GM23338 (cell line): ENCODE results near the gene GLIS2.

ENCODE experiments used
- CREB1 ChIP-seq: fragments of 250-450 bp; sonication (Bioruptor Pico); IDR thresholded peaks from 2 replicates; pipeline ENCODE4 v1.5.0; 2020; ENCODE audit warnings: low read depth, mild to moderate bottlenecking, moderate library complexity
- EZH2 ChIP-seq: fragments of 200-600 bp; sonication (generic); IDR thresholded peaks from one replicate; pipeline ENCODE4 v1.8.0; 2017; ENCODE audit warnings: antibody characterized with exemption, mild to moderate bottlenecking, low read depth; ENCODE audit not compliant: unreplicated experiment
- EZH2phosphoT487 ChIP-seq: fragments of 200-600 bp; sonication (generic); IDR thresholded peaks from one replicate; pipeline ENCODE4 v1.8.1; 2018; ENCODE audit warnings: antibody characterized with exemption; ENCODE audit not compliant: unreplicated experiment
- JUNB ChIP-seq: IDR thresholded peaks from one replicate; pipeline ENCODE4 v1.6.1; 2016; ENCODE audit warnings: antibody characterized with exemption; ENCODE audit not compliant: unreplicated experiment
- NANOG ChIP-seq: IDR thresholded peaks from 2 replicates; pipeline ENCODE4 v1.6.1; 2016; ENCODE audit warnings: antibody characterized with exemption, borderline replicate concordance
- POLR2AphosphoS5 ChIP-seq: IDR thresholded peaks from 2 replicates; pipeline ENCODE4 v1.6.1; 2016; ENCODE audit warnings: antibody characterized with exemption, low read depth
- STAT1 ChIP-seq: IDR thresholded peaks from one replicate; pipeline ENCODE4 v1.6.1; 2016; ENCODE audit warnings: antibody characterized with exemption; ENCODE audit not compliant: unreplicated experiment
- ZNF114 ChIP-seq: fragments of 250-450 bp; sonication (Bioruptor Pico); IDR thresholded peaks from 2 replicates; pipeline ENCODE4 v1.5.0; 2020; ENCODE audit warnings: mild to moderate bottlenecking, moderate library complexity
- ZNF331 ChIP-seq: fragments of 250-450 bp; sonication (Bioruptor Pico); IDR thresholded peaks from 2 replicates; pipeline ENCODE4 v1.5.0; 2020; ENCODE audit warnings: low read depth, mild to moderate bottlenecking, moderate library complexity
- TF ChIP-seq, protein P1 (sequence below), 2 experiments: fragments of 200-600 bp in 1 of 2; sonication (generic) in 1 of 2; conservative IDR thresholded peaks; 2 replicates each; pipeline versions ENCODE4 v1.5.1 to v1.6.1; 2016 to 2017; ENCODE audit warnings: antibody characterized with exemption in 2 of 2, low read depth in 2 of 2, mild to moderate bottlenecking in 2 of 2, moderate library complexity in 1 of 2
- TF ChIP-seq, protein P2 (sequence below): IDR thresholded peaks from one replicate; pipeline ENCODE4 v1.6.1; 2018; ENCODE audit warnings: antibody characterized with exemption; ENCODE audit not compliant: unreplicated experiment
- TF ChIP-seq, protein P3 (sequence below): IDR thresholded peaks from 2 replicates; pipeline ENCODE4 v1.6.1; 2016; ENCODE audit warnings: antibody characterized with exemption

GRCh38 chr16:4339909-4340308 lies 24.0 kb downstream of the GLIS2 start:
- no peak for TF ChIP-seq EZH2phosphoT487
- TF ChIP-seq, protein P1, sequence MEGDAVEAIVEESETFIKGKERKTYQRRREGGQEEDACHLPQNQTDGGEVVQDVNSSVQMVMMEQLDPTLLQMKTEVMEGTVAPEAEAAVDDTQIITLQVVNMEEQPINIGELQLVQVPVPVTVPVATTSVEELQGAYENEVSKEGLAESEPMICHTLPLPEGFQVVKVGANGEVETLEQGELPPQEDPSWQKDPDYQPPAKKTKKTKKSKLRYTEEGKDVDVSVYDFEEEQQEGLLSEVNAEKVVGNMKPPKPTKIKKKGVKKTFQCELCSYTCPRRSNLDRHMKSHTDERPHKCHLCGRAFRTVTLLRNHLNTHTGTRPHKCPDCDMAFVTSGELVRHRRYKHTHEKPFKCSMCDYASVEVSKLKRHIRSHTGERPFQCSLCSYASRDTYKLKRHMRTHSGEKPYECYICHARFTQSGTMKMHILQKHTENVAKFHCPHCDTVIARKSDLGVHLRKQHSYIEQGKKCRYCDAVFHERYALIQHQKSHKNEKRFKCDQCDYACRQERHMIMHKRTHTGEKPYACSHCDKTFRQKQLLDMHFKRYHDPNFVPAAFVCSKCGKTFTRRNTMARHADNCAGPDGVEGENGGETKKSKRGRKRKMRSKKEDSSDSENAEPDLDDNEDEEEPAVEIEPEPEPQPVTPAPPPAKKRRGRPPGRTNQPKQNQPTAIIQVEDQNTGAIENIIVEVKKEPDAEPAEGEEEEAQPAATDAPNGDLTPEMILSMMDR (conservative IDR thresholded peaks at IDR 0.05; ENCODE audit: low read depth in 2 of 2): no peak
- TF ChIP-seq POLR2AphosphoS5: no peak
- no peak for TF ChIP-seq EZH2
- TF ChIP-seq CREB1 (CRISPR knock-in tag): no peak
- TF ChIP-seq JUNB: no peak
- TF ChIP-seq, protein P2, sequence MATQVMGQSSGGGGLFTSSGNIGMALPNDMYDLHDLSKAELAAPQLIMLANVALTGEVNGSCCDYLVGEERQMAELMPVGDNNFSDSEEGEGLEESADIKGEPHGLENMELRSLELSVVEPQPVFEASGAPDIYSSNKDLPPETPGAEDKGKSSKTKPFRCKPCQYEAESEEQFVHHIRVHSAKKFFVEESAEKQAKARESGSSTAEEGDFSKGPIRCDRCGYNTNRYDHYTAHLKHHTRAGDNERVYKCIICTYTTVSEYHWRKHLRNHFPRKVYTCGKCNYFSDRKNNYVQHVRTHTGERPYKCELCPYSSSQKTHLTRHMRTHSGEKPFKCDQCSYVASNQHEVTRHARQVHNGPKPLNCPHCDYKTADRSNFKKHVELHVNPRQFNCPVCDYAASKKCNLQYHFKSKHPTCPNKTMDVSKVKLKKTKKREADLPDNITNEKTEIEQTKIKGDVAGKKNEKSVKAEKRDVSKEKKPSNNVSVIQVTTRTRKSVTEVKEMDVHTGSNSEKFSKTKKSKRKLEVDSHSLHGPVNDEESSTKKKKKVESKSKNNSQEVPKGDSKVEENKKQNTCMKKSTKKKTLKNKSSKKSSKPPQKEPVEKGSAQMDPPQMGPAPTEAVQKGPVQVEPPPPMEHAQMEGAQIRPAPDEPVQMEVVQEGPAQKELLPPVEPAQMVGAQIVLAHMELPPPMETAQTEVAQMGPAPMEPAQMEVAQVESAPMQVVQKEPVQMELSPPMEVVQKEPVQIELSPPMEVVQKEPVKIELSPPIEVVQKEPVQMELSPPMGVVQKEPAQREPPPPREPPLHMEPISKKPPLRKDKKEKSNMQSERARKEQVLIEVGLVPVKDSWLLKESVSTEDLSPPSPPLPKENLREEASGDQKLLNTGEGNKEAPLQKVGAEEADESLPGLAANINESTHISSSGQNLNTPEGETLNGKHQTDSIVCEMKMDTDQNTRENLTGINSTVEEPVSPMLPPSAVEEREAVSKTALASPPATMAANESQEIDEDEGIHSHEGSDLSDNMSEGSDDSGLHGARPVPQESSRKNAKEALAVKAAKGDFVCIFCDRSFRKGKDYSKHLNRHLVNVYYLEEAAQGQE: no peak
- TF ChIP-seq ZNF114: no peak
- no peak for TF ChIP-seq NANOG
- no peak for TF ChIP-seq ZNF331 (CRISPR knock-in tag)
- no peak for TF ChIP-seq STAT1
- TF ChIP-seq, protein P3, sequence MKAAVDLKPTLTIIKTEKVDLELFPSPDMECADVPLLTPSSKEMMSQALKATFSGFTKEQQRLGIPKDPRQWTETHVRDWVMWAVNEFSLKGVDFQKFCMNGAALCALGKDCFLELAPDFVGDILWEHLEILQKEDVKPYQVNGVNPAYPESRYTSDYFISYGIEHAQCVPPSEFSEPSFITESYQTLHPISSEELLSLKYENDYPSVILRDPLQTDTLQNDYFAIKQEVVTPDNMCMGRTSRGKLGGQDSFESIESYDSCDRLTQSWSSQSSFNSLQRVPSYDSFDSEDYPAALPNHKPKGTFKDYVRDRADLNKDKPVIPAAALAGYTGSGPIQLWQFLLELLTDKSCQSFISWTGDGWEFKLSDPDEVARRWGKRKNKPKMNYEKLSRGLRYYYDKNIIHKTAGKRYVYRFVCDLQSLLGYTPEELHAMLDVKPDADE: no peak
